SK-MEL-5 (cell line): ENCODE data around the gene ZFYVE28. TPM values are rescaled to one million over a fixed set of nuclear protein-coding genes. Genes with fewer than 3 reads are reported as not detected.

ENCODE experiments used
- DNase-seq: peaks from one replicate; pipeline ENCODE4 v3.0.0-alpha.2; 2016; ENCODE audit warnings: low read depth, low spot score
- in situ Hi-C: cut with HindIII; loops from 2 replicates; pipeline ENCODE4 v1.10.0; 2016; ENCODE audit warnings: low sequenced_read_pairs, high pct_unique_total_duplicates, low pct_unique_long_range_greater_than_20kb
- total RNA-seq: library from RNA; depleted of rRNA; stranded (reverse); fragments of >200 nt; shearing (Covaris generic); gene quantifications from 2 replicates; pipeline ENCODE4 v1.2.3, GENCODE V29; 2014

The ZFYVE28 gene
- total RNA-seq, 1 experiment from 2014 or later: 3.1 TPM

GRCh38 chr4:2418650-2419571 is 466 bp upstream of the ZFYVE28 start, which contains the start of gene CFAP99:
CFAP99 (plus strand) TSS chr4:2418955.
- peak; percentile 94 for DNase-seq
- in situ Hi-C loops: no loop called here

- DNase-seq: no peak
- in situ Hi-C loops: no loop called here
These were observed 1.1 kb downstream of the ZFYVE28 start for GRCh38 chr4:2417226-2417764.

GRCh38 chr4:2416564-2417225 is 1.8 kb downstream of the ZFYVE28 start:
- in situ Hi-C loops: no loop called here
- no peak for DNase-seq

GRCh38 chr4:2415881-2416563 is 2.4 kb downstream of the ZFYVE28 start:
- in situ Hi-C loops: no loop called here
- DNase-seq: no peak

GRCh38 chr4:2415213-2415612 is 3.2 kb downstream of the ZFYVE28 start:
- no peak for DNase-seq
- in situ Hi-C loops: no loop called here

- in situ Hi-C loops: no loop called here
- DNase-seq: no peak
These were observed 4.4 kb downstream of the ZFYVE28 start for GRCh38 chr4:2413821-2414610.

GRCh38 chr4:2412885-2413716 is 5.3 kb downstream of the ZFYVE28 start:
- DNase-seq: peak; percentile 93
- in situ Hi-C loops: no loop called here

GRCh38 chr4:2412534-2412884 is 5.9 kb downstream of the ZFYVE28 start:
- in situ Hi-C loops: no loop called here
- DNase-seq: no peak

- in situ Hi-C loops: no loop called here
- DNase-seq: no peak
These were observed 6.5 kb downstream of the ZFYVE28 start for GRCh38 chr4:2411786-2412510.

GRCh38 chr4:2409381-2409783 is 9.1 kb downstream of the ZFYVE28 start:
- in situ Hi-C loops: no loop called here
- DNase-seq: no peak

- in situ Hi-C loops: no loop called here
- DNase-seq: no peak
These were observed 9.5 kb downstream of the ZFYVE28 start for GRCh38 chr4:2408976-2409375.

- peak; percentile 28 for DNase-seq
- in situ Hi-C loops: no loop called here
These were observed 10.0 kb downstream of the ZFYVE28 start for GRCh38 chr4:2408401-2408958.

GRCh38 chr4:2407991-2408342 is 10.5 kb downstream of the ZFYVE28 start:
- in situ Hi-C loops: no loop called here
- DNase-seq: no peak

GRCh38 chr4:2406920-2407319 is 11.5 kb downstream of the ZFYVE28 start:
- in situ Hi-C loops: no loop called here
- DNase-seq: no peak

- in situ Hi-C loops: no loop called here
- DNase-seq: no peak
These were observed 12.0 kb downstream of the ZFYVE28 start for GRCh38 chr4:2406406-2406805.

GRCh38 chr4:2402941-2403340 is 15.5 kb downstream of the ZFYVE28 start:
- no peak for DNase-seq
- in situ Hi-C loops: no loop called here
